Type B pancreatic cell (in vitro differentiated cells): ENCODE data around the gene NCR3LG1. TPM values are rescaled to one million over a fixed set of nuclear protein-coding genes. Genes with fewer than 3 reads are reported as not detected.

Experiments
- DNase-seq: peaks from one replicate; pipeline ENCODE4 v3.0.0; 2021; ENCODE audit warnings: mixed read lengths; ENCODE audit not compliant: unreplicated experiment; ENCODE audit errors: extremely low spot score
- H3K27ac Mint-ChIP-seq: 2 replicates; pipeline ENCODE4 v1.8.0; 2021; ENCODE audit warnings: mild to moderate bottlenecking, mixed read lengths
- H3K27me3 Mint-ChIP-seq: 2 replicates; pipeline ENCODE4 v1.8.0; 2021; ENCODE audit warnings: mixed read lengths
- H3K36me3 Mint-ChIP-seq: 2 replicates; pipeline ENCODE4 v1.8.0; 2021; ENCODE audit warnings: mixed read lengths
- H3K4me1 Mint-ChIP-seq: one replicate; pipeline ENCODE4 v1.8.0; 2021; ENCODE audit warnings: mixed read lengths; ENCODE audit not compliant: unreplicated experiment
- H3K4me3 Mint-ChIP-seq: 2 replicates; pipeline ENCODE4 v1.8.0; 2021; ENCODE audit warnings: mild to moderate bottlenecking, mixed read lengths
- H3K9me3 Mint-ChIP-seq: 2 replicates; pipeline ENCODE4 v1.8.0; 2021; ENCODE audit warnings: mixed read lengths
- total RNA-seq: library from RNA; stranded (reverse); gene quantifications from 2 replicates; pipeline ENCODE4 v1.2.1, GENCODE V29; 2021; ENCODE audit warnings: low replicate concordance
- TF ChIP-seq, protein P1 (sequence below): fragments of 200-600 bp; sonication (generic); conservative IDR thresholded peaks from 2 replicates; pipeline ENCODE4 v1.5.0; 2021; ENCODE audit warnings: antibody characterized with exemption, mild to moderate bottlenecking

Gene NCR3LG1
- total RNA-seq, 1 donor from 2014 or later, result 6.0 TPM

DNA sequence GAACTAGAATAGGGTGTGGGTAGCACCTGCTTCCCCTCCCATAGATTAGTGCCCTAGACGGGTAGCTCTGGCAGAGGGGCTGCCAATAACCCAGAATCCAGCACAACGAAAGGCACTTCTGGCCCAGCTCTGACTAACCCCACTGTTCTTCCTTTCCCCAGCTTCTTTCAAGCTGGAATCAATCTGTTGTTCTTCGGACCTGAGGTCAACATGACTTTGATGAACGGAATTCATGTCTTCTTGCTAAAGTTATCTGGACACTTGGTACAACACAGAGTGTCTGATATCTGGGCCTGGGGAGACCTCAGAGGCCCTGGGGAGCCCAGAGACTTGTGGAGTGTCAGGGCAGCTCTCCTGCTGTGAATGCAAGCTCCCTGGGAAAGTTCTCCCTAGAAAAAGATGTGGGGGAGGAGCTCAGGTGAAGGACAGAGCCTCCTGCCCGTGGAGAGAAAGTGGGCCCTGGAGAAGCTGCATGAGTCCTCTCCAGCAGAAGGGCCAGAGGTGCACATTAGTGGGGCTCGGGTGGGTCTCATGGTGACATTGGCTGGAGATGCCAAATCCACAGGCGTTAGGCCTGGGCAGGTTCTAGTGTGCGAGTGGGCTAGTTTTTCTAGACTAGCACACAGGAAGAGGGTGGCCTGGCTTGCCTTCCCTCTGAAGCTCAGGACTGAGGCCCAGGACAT, 30.6 kb downstream of the NCR3LG1 start:
- TF ChIP-seq, protein P1, sequence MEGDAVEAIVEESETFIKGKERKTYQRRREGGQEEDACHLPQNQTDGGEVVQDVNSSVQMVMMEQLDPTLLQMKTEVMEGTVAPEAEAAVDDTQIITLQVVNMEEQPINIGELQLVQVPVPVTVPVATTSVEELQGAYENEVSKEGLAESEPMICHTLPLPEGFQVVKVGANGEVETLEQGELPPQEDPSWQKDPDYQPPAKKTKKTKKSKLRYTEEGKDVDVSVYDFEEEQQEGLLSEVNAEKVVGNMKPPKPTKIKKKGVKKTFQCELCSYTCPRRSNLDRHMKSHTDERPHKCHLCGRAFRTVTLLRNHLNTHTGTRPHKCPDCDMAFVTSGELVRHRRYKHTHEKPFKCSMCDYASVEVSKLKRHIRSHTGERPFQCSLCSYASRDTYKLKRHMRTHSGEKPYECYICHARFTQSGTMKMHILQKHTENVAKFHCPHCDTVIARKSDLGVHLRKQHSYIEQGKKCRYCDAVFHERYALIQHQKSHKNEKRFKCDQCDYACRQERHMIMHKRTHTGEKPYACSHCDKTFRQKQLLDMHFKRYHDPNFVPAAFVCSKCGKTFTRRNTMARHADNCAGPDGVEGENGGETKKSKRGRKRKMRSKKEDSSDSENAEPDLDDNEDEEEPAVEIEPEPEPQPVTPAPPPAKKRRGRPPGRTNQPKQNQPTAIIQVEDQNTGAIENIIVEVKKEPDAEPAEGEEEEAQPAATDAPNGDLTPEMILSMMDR, result no peak
- Mint-ChIP-seq H3K4me1 (no peaks in the 10 kb centered on the region), H3K27ac (no peak overlapping the region), H3K4me3 (no peak overlapping the region), H3K9me3 (no peaks in the 10 kb centered on the region), H3K36me3 (peaks cover 11% of the 10 kb centered on the region), H3K27me3 (no peaks in the 10 kb centered on the region)
- no peak for DNase-seq

DNA sequence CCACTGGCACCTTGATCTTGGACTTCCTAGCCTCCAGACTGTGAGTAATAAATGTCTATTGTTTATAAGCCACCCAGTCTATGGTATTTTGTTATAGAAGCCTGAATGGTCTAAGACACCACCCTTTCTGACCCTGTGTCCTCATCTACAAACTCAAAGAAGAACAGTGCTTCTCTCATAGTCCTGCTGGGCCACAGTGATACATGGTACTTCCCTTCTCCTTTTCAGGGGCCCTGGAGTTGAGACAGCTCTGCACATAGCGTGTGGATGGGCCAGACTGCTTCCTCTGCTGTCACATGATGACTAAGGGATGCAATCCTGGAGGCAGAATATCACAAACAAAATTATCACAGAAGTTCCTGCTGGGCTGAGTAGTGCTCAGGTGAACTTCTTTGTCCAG, 31.9 kb downstream of the NCR3LG1 start:
- H3K9me3 Mint-ChIP-seq, result no peaks in the 10 kb centered on the region
- H3K27ac Mint-ChIP-seq, result no peak overlapping the region
- H3K27me3 Mint-ChIP-seq, result no peaks in the 10 kb centered on the region
- TF ChIP-seq, protein P1, result no peak
- H3K4me1 Mint-ChIP-seq, result no peaks in the 10 kb centered on the region
- peaks cover 2% of the 10 kb centered on the region for H3K36me3 Mint-ChIP-seq
- DNase-seq, result no peak
- H3K4me3 Mint-ChIP-seq, result no peak overlapping the region

DNA sequence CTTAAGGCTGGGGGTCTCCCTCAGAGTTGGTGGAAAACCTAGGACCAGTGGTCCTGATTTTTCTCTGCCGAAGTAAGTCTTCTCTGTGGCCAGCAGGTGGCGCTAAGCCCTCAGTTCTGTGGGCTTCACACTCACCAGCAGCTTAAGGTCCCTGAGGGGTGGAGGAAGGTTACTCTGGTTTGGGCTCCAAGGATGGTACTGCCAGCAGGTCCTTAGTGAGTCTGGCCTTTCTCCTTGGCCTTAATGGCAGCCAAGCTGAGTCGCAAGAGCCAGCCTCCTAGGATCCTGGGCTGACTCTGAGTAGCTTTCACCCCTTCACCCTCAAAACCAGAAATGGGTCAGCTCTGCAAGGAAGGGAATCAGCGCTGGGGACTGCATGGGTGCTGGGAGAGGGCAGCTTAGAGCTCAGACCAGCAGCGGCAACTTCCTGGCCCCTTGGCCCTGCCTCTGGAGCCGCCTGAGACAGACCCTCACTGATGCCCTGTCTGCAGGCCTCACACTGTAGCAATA, 32.5 kb downstream of the NCR3LG1 start:
- H3K36me3 Mint-ChIP-seq, result no peaks in the 10 kb centered on the region
- peak overlapping the region; percentile 34 for H3K4me3 Mint-ChIP-seq
- no peaks in the 10 kb centered on the region for H3K27me3 Mint-ChIP-seq
- H3K27ac Mint-ChIP-seq, result no peak overlapping the region
- no peaks in the 10 kb centered on the region for H3K9me3 Mint-ChIP-seq
- no peaks in the 10 kb centered on the region for H3K4me1 Mint-ChIP-seq
- TF ChIP-seq, protein P1, result peak; percentile 97
- peak; percentile 82 for DNase-seq

DNA sequence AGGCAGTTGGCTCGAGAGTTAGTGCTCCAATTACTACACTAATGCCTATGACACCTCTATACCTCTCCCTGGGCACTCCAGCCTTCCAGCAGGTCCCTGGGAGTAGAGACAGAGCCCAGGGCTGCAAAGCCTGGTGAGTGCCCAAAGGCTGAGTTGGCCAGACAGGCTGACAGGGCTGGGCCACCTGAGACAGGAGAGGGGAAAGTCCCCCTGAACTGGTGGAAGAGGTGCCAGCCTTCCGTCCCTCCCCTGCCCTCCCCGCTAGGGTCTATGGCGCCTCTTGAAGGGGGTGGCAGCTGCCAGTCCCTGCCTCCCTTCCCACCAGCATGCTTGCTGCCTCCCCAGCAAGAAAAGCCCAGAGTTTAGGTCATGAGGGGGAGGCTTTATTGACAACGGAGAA, 33.9 kb downstream of the NCR3LG1 start:
- H3K4me1 Mint-ChIP-seq, result no peaks in the 10 kb centered on the region
- peaks cover 5% of the 10 kb centered on the region for H3K27me3 Mint-ChIP-seq
- H3K36me3 Mint-ChIP-seq, result no peaks in the 10 kb centered on the region
- no peak for DNase-seq
- peak overlapping the region; percentile 63 for H3K4me3 Mint-ChIP-seq
- H3K9me3 Mint-ChIP-seq, result no peaks in the 10 kb centered on the region
- peak overlapping the region; percentile 36 for H3K27ac Mint-ChIP-seq
- TF ChIP-seq, protein P1, result no peak

DNA sequence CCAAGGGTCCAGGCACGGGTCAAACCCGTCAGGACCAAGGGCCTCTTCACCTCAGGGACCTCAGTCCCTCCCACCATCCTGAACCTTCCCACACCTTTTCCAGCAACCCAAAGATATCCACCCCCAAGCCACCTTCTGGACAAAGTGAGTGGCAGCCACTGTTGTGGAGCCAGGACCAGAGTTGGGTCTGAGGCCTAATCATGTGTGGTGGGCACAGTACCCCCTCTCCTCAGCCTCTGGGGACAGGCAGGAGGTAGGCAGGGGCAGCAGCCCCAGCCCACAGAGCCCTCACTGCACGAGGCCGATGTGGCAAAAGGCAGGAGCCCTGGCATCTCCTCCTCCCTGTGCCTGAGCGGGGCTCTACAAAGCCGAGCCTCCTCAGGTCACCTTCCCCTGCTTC, 34.3 kb downstream of the NCR3LG1 start:
- Mint-ChIP-seq H3K27me3 (peaks cover 6% of the 10 kb centered on the region), H3K4me3 (peak overlapping the region; percentile 78), H3K9me3 (no peaks in the 10 kb centered on the region), H3K4me1 (no peaks in the 10 kb centered on the region), H3K27ac (peak overlapping the region; percentile 36), H3K36me3 (no peaks in the 10 kb centered on the region)
- TF ChIP-seq, protein P1, result no peak
- DNase-seq, result no peak
